ENCODE results near the gene ZNF32. TPM values are rescaled to one million over a fixed set of nuclear protein-coding genes. Genes with fewer than 3 reads are reported as not detected.

Gene ZNF32
- total and polyA plus RNA-seq, 2 experiments from 2014 or later, result 15.8 to 26.1 TPM

GRCh38 chr10:43688348-43688892 is 39.7 kb upstream of the ZNF32 start:
- Mint-ChIP-seq H3K4me1 (no peaks in the 10 kb centered on the region; the same call in 2 of the 3 replicates), H3K9me3 (no peaks in the 10 kb centered on the region; the same call in 1 of the 3 replicates), H3K27ac (no peak overlapping the region), H3K27me3 (ENCODE audit: insufficient read depth, low read depth, poor library complexity) (peaks cover 31% of the 10 kb centered on the region), H3K36me3 (ENCODE audit: low read depth) (no peaks in the 10 kb centered on the region; the same call in 2 of the 3 replicates), H3K4me3 (no peak overlapping the region; the same call in 2 of the 3 replicates)
- Histone ChIP-seq H4K20me1 (replicated peaks; ENCODE audit: insufficient read depth) (no peaks in the 10 kb centered on the region), H3K36me3 (ENCODE audit: insufficient read depth) (no peaks in the 10 kb centered on the region), H3K9me2 (ENCODE audit: insufficient read depth) (0 out of 2 replicates have a peak, but pooled peaks cover 7% of the 10 kb centered on the region), H3K4me3 (no peak overlapping the region), H3K4me1 (ENCODE audit: insufficient read depth) (no peaks in the 10 kb centered on the region), H3K27me3 (ENCODE audit: insufficient read depth) (peaks cover 40% of the 10 kb centered on the region), H3K4me2 (no peak overlapping the region), H2AFZ (0 out of 2 replicates have a peak overlapping the region, but pooled peaks have one; percentile 100), H3F3A (replicated peaks; ENCODE audit: low read depth) (no peaks in the 10 kb centered on the region), H3K79me2 (replicated peaks; ENCODE audit: insufficient read depth) (no peaks in the 10 kb centered on the region), H3K27ac (ENCODE audit: low read depth) (no peak overlapping the region)
- TF ChIP-seq ZNF331 (CRISPR knock-in tag; IDR thresholded peaks at IDR 0.05; ENCODE audit: low read depth) (no peak), CREB1 (CRISPR knock-in tag; IDR thresholded peaks at IDR 0.05; ENCODE audit: low read depth) (no peak), POLR2AphosphoS5 (IDR thresholded peaks at IDR 0.05; ENCODE audit: low read depth) (no peak), JUNB (IDR thresholded peaks at IDR 0.05; ENCODE audit: unreplicated experiment) (no peak), ZNF114 (CRISPR knock-in tag; IDR thresholded peaks at IDR 0.05) (no peak), REST (IDR thresholded peaks at IDR 0.05; ENCODE audit: unreplicated experiment) (no peak), EZH2 (IDR thresholded peaks at IDR 0.05; ENCODE audit: low read depth, unreplicated experiment) (no peak), ETS1 (IDR thresholded peaks at IDR 0.05) (no peak), EZH2phosphoT487 (IDR thresholded peaks at IDR 0.05; ENCODE audit: unreplicated experiment) (no peak), NANOG (IDR thresholded peaks at IDR 0.05; ENCODE audit: borderline replicate concordance) (no peak), CTCF (conservative IDR thresholded peaks at IDR 0.05; ENCODE audit: low read depth in 2 of 2) (no peak), ZNF462 (CRISPR knock-in tag; IDR thresholded peaks at IDR 0.05) (no peak), STAT1 (IDR thresholded peaks at IDR 0.05; ENCODE audit: unreplicated experiment) (no peak)
- DNase-seq (ENCODE audit: low spot score) (no peak), ATAC-seq (no peak)
